Gastroesophageal sphincter (tissue), 4 donors: ENCODE results near the gene DEFB108B. TPM values are rescaled to one million over a fixed set of nuclear protein-coding genes. Genes with fewer than 3 reads are reported as not detected.
"Not testable (repeated sequence)": the region's sequence is repeated elsewhere in the genome, so short reads cannot be mapped to it uniquely, and the experiment has no call there.

Experiments used
- ATAC-seq: fragments of 150-250 bp; one replicate; pipeline ENCODE4 v1.9.1; 2016; ENCODE audit warnings: mild to moderate bottlenecking, moderate library complexity
- H3K27ac ChIP-seq, 4 donors: fragments of 200-600 bp; sonication (generic) in 3 of 4; 1 replicate in 3 of 4; 2 replicates in 1 of 4; pipeline ENCODE4 v1.5.1; 2016 to 2019
- H3K27me3 ChIP-seq: fragments of 200-600 bp; sonication (generic); one replicate; pipeline ENCODE4 v1.5.1; 2019
- H3K36me3 ChIP-seq, 2 donors: fragments of 200-600 bp; sonication (generic); one replicate each; pipeline ENCODE4 v1.5.1; 2019; ENCODE audit warnings: control low read depth in 1 of 2
- H3K4me1 ChIP-seq, 3 donors: fragments of 200-600 bp; sonication (generic); 1 replicate in 2 of 3; 2 replicates in 1 of 3; pipeline ENCODE4 v1.5.1; 2016 to 2019; ENCODE audit warnings: control low read depth in 2 of 3
- H3K4me3 ChIP-seq, 2 donors: fragments of 200-600 bp; sonication (generic); one replicate each; pipeline ENCODE4 v1.5.1; 2019; ENCODE audit warnings: mild to moderate bottlenecking in 1 of 2, moderate library complexity in 1 of 2
- H3K9me3 ChIP-seq, 3 donors: fragments of 200-600 bp; sonication (generic); one replicate each; pipeline ENCODE4 v1.5.1; 2017 to 2019; ENCODE audit warnings: control low read depth in 2 of 3
- CTCF ChIP-seq, 4 experiments: fragments of 200-600 bp in 2 of 4; fragments of 450-650 bp in 2 of 4; sonication (generic) in 1 of 4; IDR thresholded peaks; one replicate each; pipeline ENCODE4 v1.5.1; 2017 to 2019; ENCODE audit warnings: antibody characterized with exemption in 4 of 4, mild to moderate bottlenecking in 2 of 4, moderate library complexity in 2 of 4
- EP300 ChIP-seq: sonication (generic); formaldehyde crosslinking; IDR thresholded peaks from one replicate; pipeline ENCODE4 v1.6.1; 2017; ENCODE audit warnings: antibody characterized with exemption, mild to moderate bottlenecking
- POLR2A ChIP-seq, 2 donors: fragments of 450-650 bp; IDR thresholded peaks; one replicate each; pipeline ENCODE4 v1.6.1; 2017; ENCODE audit warnings: antibody characterized with exemption in 2 of 2, mild to moderate bottlenecking in 2 of 2, moderate library complexity in 1 of 2
- POLR2AphosphoS5 ChIP-seq: sonication (generic); formaldehyde crosslinking; IDR thresholded peaks from one replicate; pipeline ENCODE4 v1.6.1; 2017; ENCODE audit warnings: antibody characterized with exemption
- WGBS, 2 donors: methylation state at CpG; one replicate each; pipeline ENCODE4 v1.1.5; 2018; ENCODE audit warnings: low coverage in 1 of 2; 5-methylcytosine and 5-hydroxymethylcytosine counted together
- total RNA-seq, 4 donors: library from RNA; depleted of rRNA; stranded (reverse); fragments of >200 nt; gene quantifications; one replicate each; pipeline ENCODE4 v1.1.0, GENCODE V29; 2016

The DEFB108B gene, protein sequence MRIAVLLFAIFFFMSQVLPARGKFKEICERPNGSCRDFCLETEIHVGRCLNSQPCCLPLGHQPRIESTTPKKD
- total RNA-seq, result not detected

GRCh38 chr11:71832811-71833210 is at the start of gene DEFB108B:
Gene DEFB108B (plus strand): TSS chr11:71833200. CDS start chr11:71833200, 0 bp downstream.
- ATAC-seq, H3K4me3 ChIP-seq, H3K36me3 ChIP-seq, H3K9me3 ChIP-seq, H3K27me3 ChIP-seq, H3K27ac ChIP-seq, H3K4me1 ChIP-seq: not testable (repeated sequence)
- WGBS, 2 donors, result 0% methylated on average over 1 of the region's 1 CpG; no CpG with 5 or more reads in 1 of the 2 donors

GRCh38 chr11:71786114-71786847 is 46.7 kb upstream of the DEFB108B start:
- H3K36me3 ChIP-seq, H3K27me3 ChIP-seq, H3K9me3 ChIP-seq: not testable (repeated sequence)
- ATAC-seq, result peak; percentile 53
- peak overlapping the region; percentile 74 to 82 for H3K4me3 ChIP-seq
- peak; percentile 49 to 54 for TF ChIP-seq POLR2A (IDR thresholded peaks at IDR 0.05)
- peaks cover 0 to 15% (median 0%) of the 10 kb centered on the region in 3 donors for H3K4me1 ChIP-seq
- WGBS, 2 donors, result 6% methylated on average over 17 of the region's 40 CpGs; no CpG with 5 or more reads in 1 of the 2 donors
- H3K27ac ChIP-seq, result peak overlapping the region; percentile 84 to 96 (median 90)

GRCh38 chr11:71786848-71787097 is 46.2 kb upstream of the DEFB108B start:
- ATAC-seq, H3K9me3 ChIP-seq, H3K36me3 ChIP-seq, H3K27me3 ChIP-seq: not testable (repeated sequence)
- H3K4me1 ChIP-seq, result peaks cover 0 to 15% (median 0%) of the 10 kb centered on the region in 3 donors
- H3K27ac ChIP-seq, result peak overlapping the region in 3 of 4 donors; percentile 90 to 96 (median 91)
- H3K4me3 ChIP-seq, result peak overlapping the region; percentile 74 to 82
- WGBS, 2 donors, result 0% methylated on average over 3 of the region's 22 CpGs; no CpG with 5 or more reads in 1 of the 2 donors

- no peaks in the 10 kb centered on the region for H3K9me3 ChIP-seq
- H3K4me1 ChIP-seq, result peaks cover 0 to 15% (median 0%) of the 10 kb centered on the region in 3 donors
- peak overlapping the region; percentile 68 to 74 for H3K4me3 ChIP-seq
- no CpG with 5 or more reads among the region's 62 CpGs for WGBS, 2 donors
- peak overlapping the region; percentile 17 to 96 (median 90) for H3K27ac ChIP-seq
- TF ChIP-seq EP300, result no peak
- no peak for TF ChIP-seq CTCF (IDR thresholded peaks at IDR 0.05)
- TF ChIP-seq POLR2A (IDR thresholded peaks at IDR 0.05), result no peak
- no peak for TF ChIP-seq POLR2AphosphoS5
- ATAC-seq, result peak; percentile 99
- no peaks in the 10 kb centered on the region for H3K27me3 ChIP-seq
- peaks cover 0 to 3% of the 10 kb centered on the region in 2 donors for H3K36me3 ChIP-seq
Measured at GRCh38 chr11:71787098-71787823, 45.7 kb upstream of the DEFB108B start.

GRCh38 chr11:71787824-71788454 is 45.1 kb upstream of the DEFB108B start:
- Histone ChIP-seq H3K27ac (peak overlapping the region; percentile 17 to 96 (median 90)), H3K4me1 (peaks cover 0 to 15% (median 0%) of the 10 kb centered on the region in 3 donors), H3K4me3 (peak overlapping the region; percentile 68 to 74)
- WGBS, 2 donors, result 13 to 67% methylated on average over 1 to 4 of the region's 19 CpGs
- not testable (repeated sequence) for H3K9me3 ChIP-seq, ATAC-seq, H3K27me3 ChIP-seq, H3K36me3 ChIP-seq

GRCh38 chr11:71789444-71790196 is 43.4 kb upstream of the DEFB108B start:
- 80 to 81% methylated on average over 2 to 3 of the region's 8 CpGs for WGBS, 2 donors

DNA sequence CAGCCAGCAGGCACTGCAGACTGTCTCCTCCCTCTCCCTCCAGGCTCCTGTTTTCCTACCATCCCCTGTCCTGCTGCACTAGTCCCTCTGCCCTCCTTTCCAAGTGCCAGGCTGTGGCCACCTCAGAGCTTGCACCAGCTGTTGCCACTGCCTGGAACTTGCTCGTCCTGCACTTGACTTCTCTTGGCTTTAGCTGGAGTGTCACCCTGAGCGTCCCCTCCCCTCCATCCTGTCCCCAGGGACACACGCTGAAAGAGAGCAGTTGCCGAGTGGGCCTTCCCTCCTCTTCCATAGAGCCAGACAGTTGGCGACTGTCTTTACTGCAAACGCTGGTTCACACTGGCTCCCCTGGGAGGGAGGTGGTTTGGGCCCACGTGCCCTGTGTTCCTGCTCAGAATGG is 41.9 kb upstream of the DEFB108B start:
- peaks cover 0 to 18% of the 10 kb centered on the region in 2 donors for H3K36me3 ChIP-seq
- not testable (repeated sequence) for H3K4me3 ChIP-seq, H3K27ac ChIP-seq, ATAC-seq, H3K9me3 ChIP-seq, H3K27me3 ChIP-seq
- 54% methylated on average over 3 of the region's 7 CpGs; no CpG with 5 or more reads in 1 of the 2 donors for WGBS, 2 donors
- H3K4me1 ChIP-seq, result peaks cover 0 to 11% (median 0%) of the 10 kb centered on the region in 3 donors

More at GRCh38 chr11:71789444-71790196, 43.4 kb upstream of the DEFB108B start:
- H3K27me3 ChIP-seq, H3K27ac ChIP-seq, ATAC-seq, H3K36me3 ChIP-seq, H3K4me3 ChIP-seq, H3K9me3 ChIP-seq: not testable (repeated sequence)
- peaks cover 0 to 15% (median 0%) of the 10 kb centered on the region in 3 donors for H3K4me1 ChIP-seq
